IPS-NIHi7 (cell line): Measurements from ENCODE around the gene DNAJB1.
A peak's percentile ranks its signal among the peaks of the same experiment; 100 is the strongest.
"Not testable (repeated sequence)": the region's sequence is repeated elsewhere in the genome, so short reads cannot be mapped to it uniquely, and the experiment has no call there.

ENCODE experiments used
- DNase-seq: peaks from one replicate; pipeline ENCODE4 v3.0.0; 2012; ENCODE audit warnings: mixed read lengths; ENCODE audit errors: extremely low spot score

DNAJB1 gene

GRCh38 chr19:14520543-14520942, 2.3 kb upstream of the DNAJB1 start:
- DNase-seq: no peak

GRCh38 chr19:14519860-14520407, 1.7 kb upstream of the DNAJB1 start:
- no peak for DNase-seq

GRCh38 chr19:14519245-14519859, 1.2 kb upstream of the DNAJB1 start:
- DNase-seq: no peak

- DNase-seq: no peak
These were observed 754 bp downstream of the DNAJB1 start for GRCh38 chr19:14517446-14517839.

- DNase-seq: no peak
These were observed 1.3 kb downstream of the DNAJB1 start for GRCh38 chr19:14516746-14517438.

GRCh38 chr19:14516048-14516534, 2.1 kb downstream of the DNAJB1 start:
- DNase-seq: no peak

GRCh38 chr19:14515501-14516047, 2.6 kb downstream of the DNAJB1 start:
- no peak for DNase-seq

- DNase-seq: no peak
These were observed 3.9 kb downstream of the DNAJB1 start for GRCh38 chr19:14514215-14514863.

GRCh38 chr19:14512406-14512961, 5.7 kb downstream of the DNAJB1 start:
- DNase-seq: no peak

GRCh38 chr19:14511229-14511593, 7.0 kb downstream of the DNAJB1 start:
- no peak for DNase-seq

GRCh38 chr19:14510311-14511228, 7.6 kb downstream of the DNAJB1 start:
- no peak for DNase-seq

- DNase-seq: no peak
These were observed 10.3 kb downstream of the DNAJB1 start for GRCh38 chr19:14507704-14508542.

- DNase-seq: peak; percentile 92
These were observed 12.5 kb downstream of the DNAJB1 start for GRCh38 chr19:14505488-14506239.

- DNase-seq: not testable (repeated sequence)
These were observed 13.6 kb downstream of the DNAJB1 start for GRCh38 chr19:14504575-14504974.

GRCh38 chr19:14503285-14503684, 14.9 kb downstream of the DNAJB1 start:
- DNase-seq: no peak

GRCh38 chr19:14502334-14503092, 15.7 kb downstream of the DNAJB1 start:
- no peak for DNase-seq

- no peak for DNase-seq
These were observed 20.8 kb downstream of the DNAJB1 start for GRCh38 chr19:14497228-14497921.

- DNase-seq: no peak
These were observed 21.4 kb downstream of the DNAJB1 start for GRCh38 chr19:14496834-14497227.
